ENCODE data around the gene SMYD3.

DNA sequence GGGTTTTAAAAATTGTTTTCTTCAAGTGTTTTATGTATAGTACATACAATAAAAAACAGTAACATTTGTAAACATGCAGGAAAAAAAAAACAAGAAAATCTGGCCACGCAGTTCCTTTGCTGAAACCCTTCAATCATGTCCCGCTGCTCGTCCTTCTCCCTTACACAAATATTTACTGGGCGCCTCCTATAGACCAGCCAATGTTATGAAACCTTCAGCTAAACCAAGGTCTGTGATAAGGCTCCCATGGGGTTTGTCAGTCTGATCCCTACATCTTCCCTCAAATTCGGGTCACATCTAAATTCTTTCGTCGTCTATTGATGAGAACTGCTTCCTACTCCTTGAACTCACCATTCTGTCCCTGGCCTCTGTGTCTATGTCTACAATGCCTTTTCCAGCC lies 583.9 kb downstream of the SMYD3 start:
- TF ChIP-seq, protein P1, sequence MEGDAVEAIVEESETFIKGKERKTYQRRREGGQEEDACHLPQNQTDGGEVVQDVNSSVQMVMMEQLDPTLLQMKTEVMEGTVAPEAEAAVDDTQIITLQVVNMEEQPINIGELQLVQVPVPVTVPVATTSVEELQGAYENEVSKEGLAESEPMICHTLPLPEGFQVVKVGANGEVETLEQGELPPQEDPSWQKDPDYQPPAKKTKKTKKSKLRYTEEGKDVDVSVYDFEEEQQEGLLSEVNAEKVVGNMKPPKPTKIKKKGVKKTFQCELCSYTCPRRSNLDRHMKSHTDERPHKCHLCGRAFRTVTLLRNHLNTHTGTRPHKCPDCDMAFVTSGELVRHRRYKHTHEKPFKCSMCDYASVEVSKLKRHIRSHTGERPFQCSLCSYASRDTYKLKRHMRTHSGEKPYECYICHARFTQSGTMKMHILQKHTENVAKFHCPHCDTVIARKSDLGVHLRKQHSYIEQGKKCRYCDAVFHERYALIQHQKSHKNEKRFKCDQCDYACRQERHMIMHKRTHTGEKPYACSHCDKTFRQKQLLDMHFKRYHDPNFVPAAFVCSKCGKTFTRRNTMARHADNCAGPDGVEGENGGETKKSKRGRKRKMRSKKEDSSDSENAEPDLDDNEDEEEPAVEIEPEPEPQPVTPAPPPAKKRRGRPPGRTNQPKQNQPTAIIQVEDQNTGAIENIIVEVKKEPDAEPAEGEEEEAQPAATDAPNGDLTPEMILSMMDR (IDR thresholded peaks at IDR 0.05): no peak
- TF ChIP-seq POLR2AphosphoS5 (IDR thresholded peaks at IDR 0.05; ENCODE audit: low read depth, low read length) (no peak), SIN3A (IDR thresholded peaks at IDR 0.05; ENCODE audit: borderline replicate concordance, insufficient read depth, low read depth, low read length) (no peak)
- TF ChIP-seq, protein P2, sequence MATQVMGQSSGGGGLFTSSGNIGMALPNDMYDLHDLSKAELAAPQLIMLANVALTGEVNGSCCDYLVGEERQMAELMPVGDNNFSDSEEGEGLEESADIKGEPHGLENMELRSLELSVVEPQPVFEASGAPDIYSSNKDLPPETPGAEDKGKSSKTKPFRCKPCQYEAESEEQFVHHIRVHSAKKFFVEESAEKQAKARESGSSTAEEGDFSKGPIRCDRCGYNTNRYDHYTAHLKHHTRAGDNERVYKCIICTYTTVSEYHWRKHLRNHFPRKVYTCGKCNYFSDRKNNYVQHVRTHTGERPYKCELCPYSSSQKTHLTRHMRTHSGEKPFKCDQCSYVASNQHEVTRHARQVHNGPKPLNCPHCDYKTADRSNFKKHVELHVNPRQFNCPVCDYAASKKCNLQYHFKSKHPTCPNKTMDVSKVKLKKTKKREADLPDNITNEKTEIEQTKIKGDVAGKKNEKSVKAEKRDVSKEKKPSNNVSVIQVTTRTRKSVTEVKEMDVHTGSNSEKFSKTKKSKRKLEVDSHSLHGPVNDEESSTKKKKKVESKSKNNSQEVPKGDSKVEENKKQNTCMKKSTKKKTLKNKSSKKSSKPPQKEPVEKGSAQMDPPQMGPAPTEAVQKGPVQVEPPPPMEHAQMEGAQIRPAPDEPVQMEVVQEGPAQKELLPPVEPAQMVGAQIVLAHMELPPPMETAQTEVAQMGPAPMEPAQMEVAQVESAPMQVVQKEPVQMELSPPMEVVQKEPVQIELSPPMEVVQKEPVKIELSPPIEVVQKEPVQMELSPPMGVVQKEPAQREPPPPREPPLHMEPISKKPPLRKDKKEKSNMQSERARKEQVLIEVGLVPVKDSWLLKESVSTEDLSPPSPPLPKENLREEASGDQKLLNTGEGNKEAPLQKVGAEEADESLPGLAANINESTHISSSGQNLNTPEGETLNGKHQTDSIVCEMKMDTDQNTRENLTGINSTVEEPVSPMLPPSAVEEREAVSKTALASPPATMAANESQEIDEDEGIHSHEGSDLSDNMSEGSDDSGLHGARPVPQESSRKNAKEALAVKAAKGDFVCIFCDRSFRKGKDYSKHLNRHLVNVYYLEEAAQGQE (IDR thresholded peaks at IDR 0.05; ENCODE audit: insufficient read depth in 1 of 2, low read depth in 2 of 2, low read length in 1 of 2): no peak

Data from Panc1 (cell line).